Osteocyte (in vitro differentiated cells): ENCODE results near the gene TOM1L2. TPM values are rescaled to one million over a fixed set of nuclear protein-coding genes. Genes with fewer than 3 reads are reported as not detected.
A peak's percentile ranks its signal among the peaks of the same experiment; 100 is the strongest.

Source experiments
- DNase-seq: peaks from one replicate; pipeline ENCODE4 v3.0.0; 2021; ENCODE audit warnings: mixed read lengths; ENCODE audit not compliant: unreplicated experiment; ENCODE audit errors: extremely low spot score
- H3K27ac Mint-ChIP-seq: one replicate; pipeline ENCODE4 v1.8.0; 2021; ENCODE audit warnings: mild to moderate bottlenecking, mixed read lengths; ENCODE audit not compliant: unreplicated experiment
- H3K27me3 Mint-ChIP-seq: one replicate; pipeline ENCODE4 v1.8.0; 2021; ENCODE audit warnings: mixed read lengths; ENCODE audit not compliant: unreplicated experiment
- H3K36me3 Mint-ChIP-seq: one replicate; pipeline ENCODE4 v1.8.0; 2021; ENCODE audit warnings: mixed read lengths; ENCODE audit not compliant: unreplicated experiment
- H3K4me1 Mint-ChIP-seq: one replicate; pipeline ENCODE4 v1.8.0; 2021; ENCODE audit warnings: mixed read lengths; ENCODE audit not compliant: unreplicated experiment
- H3K4me3 Mint-ChIP-seq: one replicate; pipeline ENCODE4 v1.8.0; 2021; ENCODE audit warnings: mild to moderate bottlenecking, moderate library complexity, mixed read lengths; ENCODE audit not compliant: unreplicated experiment
- H3K9me3 Mint-ChIP-seq: one replicate; pipeline ENCODE4 v1.8.0; 2021; ENCODE audit warnings: mixed read lengths; ENCODE audit not compliant: unreplicated experiment
- CTCF ChIP-seq: fragments of 200-600 bp; sonication (generic); IDR thresholded peaks from 2 replicates; pipeline ENCODE4 v1.5.0; 2021; ENCODE audit warnings: antibody characterized with exemption, mild to moderate bottlenecking, moderate library complexity
- total RNA-seq: library from RNA; stranded (reverse); gene quantifications from 2 replicates; pipeline ENCODE4 v1.2.1, GENCODE V29; 2021

Gene TOM1L2
- total RNA-seq, 1 donor from 2014 or later = 69.7 TPM

- peaks cover 47% of the 10 kb centered on the region for H3K4me1 Mint-ChIP-seq
- no peak overlapping the region for H3K27ac Mint-ChIP-seq
- H3K9me3 Mint-ChIP-seq = no peaks in the 10 kb centered on the region
- no peak overlapping the region for H3K4me3 Mint-ChIP-seq
- TF ChIP-seq CTCF = no peak
- no peaks in the 10 kb centered on the region for H3K27me3 Mint-ChIP-seq
- DNase-seq = no peak
- H3K36me3 Mint-ChIP-seq = peaks cover 19% of the 10 kb centered on the region
These were observed 62.1 kb downstream of the TOM1L2 start for GRCh38 chr17:17910060-17910459.

DNA sequence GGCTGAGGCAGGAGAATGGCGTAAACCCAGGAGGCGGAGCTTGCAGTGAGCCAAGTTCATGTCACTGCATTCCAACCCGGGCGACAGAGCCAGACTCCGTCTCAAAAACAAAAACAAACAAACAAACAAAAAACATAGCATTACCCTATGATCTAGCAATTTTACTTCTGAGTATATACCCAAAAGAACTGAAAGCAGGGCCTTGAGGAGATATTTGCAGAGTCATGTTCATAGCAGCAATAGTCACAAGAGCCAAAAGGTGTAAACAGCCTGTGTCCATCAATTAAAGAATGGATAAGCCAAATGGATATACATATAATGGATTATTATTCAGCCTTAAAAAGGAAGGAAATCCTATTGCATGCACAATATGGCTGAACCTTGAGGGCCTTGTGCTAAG lies 63.1 kb downstream of the TOM1L2 start:
- TF ChIP-seq CTCF = no peak
- no peak for DNase-seq
- Mint-ChIP-seq H3K9me3 (no peaks in the 10 kb centered on the region), H3K27me3 (no peaks in the 10 kb centered on the region), H3K36me3 (peaks cover 19% of the 10 kb centered on the region), H3K4me3 (no peak overlapping the region), H3K27ac (no peak overlapping the region), H3K4me1 (peaks cover 41% of the 10 kb centered on the region)

DNA sequence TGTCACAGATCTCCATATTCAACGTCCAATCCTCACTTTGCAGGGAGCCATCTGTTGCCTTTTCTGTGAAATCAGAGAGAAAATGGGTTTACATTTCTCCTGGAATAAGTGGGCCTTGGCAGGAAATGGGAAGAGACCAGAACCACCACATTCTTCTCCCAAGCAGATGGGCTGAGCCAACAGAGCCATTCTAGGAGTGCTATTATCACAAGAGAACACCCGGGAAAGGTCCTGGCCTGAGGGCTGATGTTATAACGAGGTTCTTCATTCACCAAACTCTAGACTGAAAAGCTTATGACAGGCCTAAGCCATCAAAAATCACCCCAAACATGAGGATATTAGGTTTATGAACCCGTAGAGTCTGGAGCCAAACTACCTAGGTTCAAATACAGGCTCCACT lies 64.7 kb downstream of the TOM1L2 start:
- Mint-ChIP-seq H3K4me3 (no peak overlapping the region), H3K27me3 (no peaks in the 10 kb centered on the region), H3K4me1 (peaks cover 40% of the 10 kb centered on the region), H3K9me3 (no peaks in the 10 kb centered on the region), H3K36me3 (peaks cover 21% of the 10 kb centered on the region), H3K27ac (peak overlapping the region; percentile 48)
- DNase-seq = no peak
- TF ChIP-seq CTCF = no peak

DNA sequence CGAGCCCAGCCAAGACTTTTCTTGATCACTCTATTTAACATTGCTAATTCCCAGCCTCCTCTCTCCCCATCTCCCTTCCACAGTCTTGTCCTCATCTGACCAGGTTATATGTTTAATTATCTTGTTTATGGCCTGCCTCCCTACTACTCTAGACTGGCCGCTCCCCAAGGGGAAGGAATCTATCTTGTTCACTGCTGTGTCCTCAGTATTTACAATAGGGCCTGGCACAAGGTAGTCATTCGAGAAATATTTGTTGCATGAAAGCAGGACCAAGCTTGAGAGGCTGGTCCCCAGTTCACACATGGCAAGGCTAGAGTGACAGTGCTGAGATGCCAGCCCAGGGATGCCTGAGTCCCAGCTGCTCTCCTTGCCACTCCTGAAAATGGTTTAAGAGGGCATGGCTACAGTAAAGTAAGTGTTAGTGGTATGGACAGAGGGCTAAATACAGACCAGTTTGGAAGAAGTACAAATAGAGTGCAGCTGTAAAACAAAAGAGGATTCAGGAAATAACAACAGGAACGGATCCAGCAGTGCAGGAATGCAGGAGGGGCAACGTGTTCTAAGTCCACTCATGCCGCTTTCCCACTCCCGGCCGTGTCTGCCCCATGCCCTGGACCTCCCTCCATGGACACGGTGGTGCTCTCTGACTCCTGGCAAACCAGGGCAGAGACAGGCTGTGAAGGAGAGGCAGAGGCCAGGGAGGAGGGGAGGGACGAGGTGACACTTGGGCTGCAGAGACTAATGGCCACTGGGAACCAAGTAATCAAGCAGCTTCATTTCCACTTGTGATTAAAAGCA lies 65.6 kb downstream of the TOM1L2 start:
- Mint-ChIP-seq H3K9me3 (no peaks in the 10 kb centered on the region), H3K4me3 (no peak overlapping the region), H3K27me3 (no peaks in the 10 kb centered on the region), H3K27ac (peak overlapping the region; percentile 48), H3K36me3 (peaks cover 21% of the 10 kb centered on the region), H3K4me1 (peaks cover 42% of the 10 kb centered on the region)
- TF ChIP-seq CTCF = no peak
- no peak for DNase-seq

GRCh38 chr17:17905036-17905320 lies 67.2 kb downstream of the TOM1L2 start:
- H3K4me1 Mint-ChIP-seq = peaks cover 55% of the 10 kb centered on the region
- no peak overlapping the region for H3K27ac Mint-ChIP-seq
- H3K4me3 Mint-ChIP-seq = no peak overlapping the region
- H3K27me3 Mint-ChIP-seq = no peaks in the 10 kb centered on the region
- no peak for TF ChIP-seq CTCF
- no peaks in the 10 kb centered on the region for H3K9me3 Mint-ChIP-seq
- H3K36me3 Mint-ChIP-seq = peaks cover 20% of the 10 kb centered on the region
- no peak for DNase-seq
